Common myeloid progenitor, CD34-positive (primary cell): ENCODE data around the gene EGFL7.

Experiments used
- CTCF ChIA-PET: fragments of 350-600 bp; sonication (Branson Sonifier 250); formaldehyde crosslinking; loops from one replicate; lab custom pipeline; 2021; ENCODE audit warnings: antibody characterized with exemption; lab: Charles Lee
- POLR2A ChIA-PET: fragments of 350-600 bp; sonication (Branson Sonifier 250); formaldehyde crosslinking; loops from one replicate; lab custom pipeline; 2021; ENCODE audit warnings: antibody characterized with exemption; lab: Charles Lee
- DNase-seq, 3 donors: peaks; one replicate each; pipeline versions ENCODE4 v3.0.0 to v3.0.0-alpha.2; 2013
- H3K27ac ChIP-seq, 2 experiments: 1 replicate in 1 of 2; 2 replicates in 1 of 2; pipeline ENCODE4 v1.7.0; 2013; ENCODE audit warnings: inconsistent platforms in 2 of 2, low read length in 2 of 2, mild to moderate bottlenecking in 2 of 2, low read depth in 1 of 2, moderate library complexity in 1 of 2; ENCODE audit not compliant: severe bottlenecking in 2 of 2, insufficient read depth in 1 of 2, poor library complexity in 1 of 2
- H3K27me3 ChIP-seq, 5 experiments: replicated peaks in 2 of 5; 1 replicate in 3 of 5; 2 replicates in 2 of 5; pipeline versions ENCODE4 v1.6.1 to v1.7.0; 2013; ENCODE audit warnings: low read length in 4 of 5, mild to moderate bottlenecking in 2 of 5, moderate library complexity in 2 of 5, inconsistent platforms in 1 of 5; ENCODE audit not compliant: insufficient read depth in 5 of 5, control insufficient read depth in 4 of 5
- H3K36me3 ChIP-seq, 4 experiments: 1 replicate in 2 of 4; 2 replicates in 2 of 4; pipeline versions ENCODE4 v1.6.1 to v1.7.0; 2013; ENCODE audit warnings: low read length in 3 of 4, control low read depth in 1 of 4, mild to moderate bottlenecking in 1 of 4; ENCODE audit not compliant: control insufficient read depth in 4 of 4, insufficient read depth in 4 of 4
- H3K4me1 ChIP-seq, 4 experiments: 1 replicate in 3 of 4; 2 replicates in 1 of 4; pipeline versions ENCODE4 v1.6.1 to v1.7.1; 2013; ENCODE audit warnings: low read length in 3 of 4, mild to moderate bottlenecking in 3 of 4, control low read depth in 1 of 4, inconsistent platforms in 1 of 4, moderate library complexity in 1 of 4; ENCODE audit not compliant: control insufficient read depth in 4 of 4, insufficient read depth in 4 of 4; ENCODE audit errors: control extremely low read depth in 1 of 4
- H3K4me3 ChIP-seq, 7 experiments: 1 replicate in 4 of 7; 2 replicates in 3 of 7; pipeline versions ENCODE4 v1.5.1 to v1.7.0; 2013; ENCODE audit warnings: mild to moderate bottlenecking in 7 of 7, low read length in 6 of 7, moderate library complexity in 6 of 7, inconsistent platforms in 2 of 7, low read depth in 2 of 7, control low read depth in 1 of 7; ENCODE audit not compliant: insufficient read depth in 4 of 7, control insufficient read depth in 1 of 7; ENCODE audit errors: extremely low read depth in 1 of 7
- H3K9me3 ChIP-seq, 5 experiments: 1 replicate in 4 of 5; 2 replicates in 1 of 5; pipeline versions ENCODE4 v1.6.1 to v1.7.1; 2013; ENCODE audit warnings: low read length in 4 of 5, mild to moderate bottlenecking in 2 of 5, inconsistent platforms in 1 of 5, low read depth in 1 of 5, moderate library complexity in 1 of 5; ENCODE audit not compliant: control insufficient read depth in 4 of 5, insufficient read depth in 2 of 5; ENCODE audit errors: control extremely low read depth in 1 of 5
- WGBS: methylation state at CpG from one replicate; pipeline ENCODE4 v1.1.5; 2013; ENCODE audit not compliant: insufficient coverage; 5-methylcytosine and 5-hydroxymethylcytosine counted together

EGFL7 gene

GRCh38 chr9:136685790-136686533 is 23.2 kb downstream of the EGFL7 start:
- POLR2A ChIA-PET, result interaction anchor here (0.8 to 2.7 kb wide), 7 partner anchors 11 to 63 kb away, joined by 3 to 8 read pairs (median 6); no protein-coding TSS in a partner anchor
- DNase-seq, result no peak
- peaks cover 0 to 18% (median 5%) of the 10 kb centered on the region in 4 experiments for H3K36me3 ChIP-seq
- 49% methylated on average over 16 of the region's 19 CpGs for WGBS
- H3K4me1 ChIP-seq, result peaks cover 0 to 40% (median 34%) of the 10 kb centered on the region in 4 experiments
- H3K27me3 ChIP-seq, result no peaks in the 10 kb centered on the region
- no peaks in the 10 kb centered on the region for H3K9me3 ChIP-seq
- peak overlapping the region; percentile 48 to 85 (median 78) for H3K4me3 ChIP-seq
- CTCF ChIA-PET, result interaction anchor here (0.7 to 2.2 kb wide), 8 partner anchors 8 to 44 kb away, joined by 3 to 11 read pairs (median 4); no protein-coding TSS in a partner anchor
- peak overlapping the region in 1 of 2 experiments; percentile 71 for H3K27ac ChIP-seq

DNA sequence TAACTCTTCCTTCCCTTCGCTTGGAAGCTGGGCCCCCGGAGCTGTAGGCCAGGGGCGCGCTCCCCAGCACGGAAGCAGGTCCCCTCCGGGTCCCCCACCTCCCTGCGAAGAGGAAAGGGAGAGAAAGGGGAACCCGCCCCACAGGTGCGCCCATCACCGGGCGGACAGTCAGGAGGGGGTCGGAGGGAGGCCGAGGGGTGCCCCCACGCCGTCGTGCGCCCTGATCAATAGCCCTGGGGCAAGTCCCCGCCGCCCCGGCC is 23.7 kb downstream of the EGFL7 start:
- Histone ChIP-seq H3K27me3 (no peaks in the 10 kb centered on the region), H3K4me3 (peak overlapping the region; percentile 48 to 85 (median 78)), H3K4me1 (peaks cover 0 to 40% (median 33%) of the 10 kb centered on the region in 4 experiments), H3K9me3 (no peaks in the 10 kb centered on the region), H3K27ac (peak overlapping the region in 1 of 2 experiments; percentile 71), H3K36me3 (peaks cover 0 to 18% (median 5%) of the 10 kb centered on the region in 4 experiments)
- 0% methylated on average over 5 of the region's 20 CpGs for WGBS
- POLR2A ChIA-PET, result interaction anchor here (0.8 to 2.7 kb wide), 9 partner anchors 11 to 63 kb away, joined by 3 to 10 read pairs (median 6); no protein-coding TSS in a partner anchor
- CTCF ChIA-PET, result interaction anchor here (0.7 to 2.2 kb wide), 7 partner anchors 7 to 43 kb away, joined by 3 to 11 read pairs (median 4); no protein-coding TSS in a partner anchor
- peak in 1 of 3 donors; percentile 29 for DNase-seq

- Histone ChIP-seq H3K4me1 (peaks cover 0 to 40% (median 31%) of the 10 kb centered on the region in 4 experiments), H3K36me3 (peaks cover 0 to 18% (median 5%) of the 10 kb centered on the region in 4 experiments), H3K4me3 (peak within 1 kb of the TSS; percentile 48 to 85 (median 78)), H3K27me3 (no peaks in the 10 kb centered on the region), H3K27ac (peak within 1 kb of the TSS in 1 of 2 experiments; percentile 71), H3K9me3 (no peaks in the 10 kb centered on the region)
- CTCF ChIA-PET, result interaction anchor here (0.7 to 4.9 kb wide), 9 partner anchors 11 to 42 kb away, joined by 3 to 22 read pairs (median 5); no protein-coding TSS in a partner anchor
- POLR2A ChIA-PET, result interaction anchor here (0.8 to 2.7 kb wide), 13 partner anchors 10 to 62 kb away, joined by 3 to 10 read pairs (median 5); no protein-coding TSS in a partner anchor
- WGBS, result 0% methylated on average over 56 of the region's 106 CpGs
- DNase-seq, result peak; percentile 65 to 76 (median 73)
Observed at GRCh38 chr9:136686794-136687711, 24.3 kb downstream of the EGFL7 start, which contains the start of gene AGPAT2. TSS of gene AGPAT2 (minus strand) at chr9:136687457. CDS start at chr9:136687357, 100 bp downstream.

DNA sequence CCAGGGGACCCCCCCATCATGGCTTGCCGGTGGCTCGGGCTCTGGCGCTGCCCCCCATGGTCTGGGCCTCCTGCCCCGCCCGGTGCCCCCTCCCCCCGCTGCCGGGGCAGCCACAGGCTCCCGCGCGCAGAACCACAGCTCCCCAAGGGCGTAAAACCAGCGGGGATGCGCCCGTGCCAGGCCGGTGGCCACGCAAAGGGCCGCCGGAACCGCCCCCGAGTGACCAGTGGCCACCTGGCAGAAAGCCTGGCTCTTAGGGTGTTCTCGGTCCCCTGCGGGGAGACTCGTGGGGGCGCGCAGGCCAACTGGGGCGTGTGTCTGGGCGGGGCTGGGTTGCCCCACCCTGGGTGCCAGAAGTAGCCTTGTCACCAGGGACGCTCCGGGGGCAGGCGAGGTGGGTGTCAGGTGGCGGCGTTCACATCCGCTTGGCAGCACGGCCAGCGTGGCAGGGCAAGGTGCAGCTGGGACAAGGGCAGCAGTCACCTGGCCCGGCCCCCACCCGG is 25.1 kb downstream of the EGFL7 start:
- peak overlapping the region in 4 of 7 experiments; percentile 36 to 53 (median 44) for H3K4me3 ChIP-seq
- ChIA-PET CTCF (interaction anchor here (1.1 to 4.9 kb wide), 6 partner anchors 11 to 39 kb away, joined by 4 to 22 read pairs (median 6); no protein-coding TSS in a partner anchor), POLR2A (interaction anchor here (0.7 to 2.7 kb wide), 10 partner anchors 12 to 31 kb away, joined by 3 to 10 read pairs (median 4); no protein-coding TSS in a partner anchor)
- H3K27me3 ChIP-seq, result no peaks in the 10 kb centered on the region
- H3K36me3 ChIP-seq, result peaks cover 0 to 15% (median 4%) of the 10 kb centered on the region in 4 experiments
- no peak overlapping the region for H3K27ac ChIP-seq
- DNase-seq, result peak in 1 of 3 donors; percentile 53
- 26% methylated on average over 25 of the region's 37 CpGs for WGBS
- no peaks in the 10 kb centered on the region for H3K9me3 ChIP-seq
- H3K4me1 ChIP-seq, result peaks cover 0 to 36% (median 30%) of the 10 kb centered on the region in 4 experiments

GRCh38 chr9:136688274-136689107 is 25.8 kb downstream of the EGFL7 start:
- Histone ChIP-seq H3K27me3 (no peaks in the 10 kb centered on the region), H3K9me3 (no peaks in the 10 kb centered on the region), H3K27ac (no peak overlapping the region), H3K36me3 (peaks cover 0 to 15% (median 4%) of the 10 kb centered on the region in 4 experiments), H3K4me1 (peaks cover 0 to 36% (median 30%) of the 10 kb centered on the region in 4 experiments), H3K4me3 (peak overlapping the region in 1 of 7 experiments; percentile 53)
- 86% methylated on average over 15 of the region's 21 CpGs for whole genome bisulfite sequencing
- peak in 1 of 3 donors; percentile 50 for DNase-seq
- POLR2A ChIA-PET, result interaction anchor here (0.7 to 2.7 kb wide), 7 partner anchors 12 to 30 kb away, joined by 3 to 10 read pairs (median 5); no protein-coding TSS in a partner anchor
- CTCF ChIA-PET, result interaction anchor here (0.8 to 4.9 kb wide), 8 partner anchors 10 to 38 kb away, joined by 3 to 22 read pairs (median 6); no protein-coding TSS in a partner anchor
